HEK293T (cell line): ENCODE data around the gene C6.

Experiments
- ARNT ChIP-seq: fragments of 450-650 bp; IDR thresholded peaks from 2 replicates; pipeline ENCODE4 v1.6.1; 2017; ENCODE audit warnings: mild to moderate bottlenecking
- BHLHE40 ChIP-seq: fragments of 450-650 bp; IDR thresholded peaks from 2 replicates; pipeline ENCODE4 v1.6.1; 2016; ENCODE audit warnings: mild to moderate bottlenecking, moderate library complexity, borderline replicate concordance
- ELF4 ChIP-seq: fragments of 450-650 bp; IDR thresholded peaks from 2 replicates; pipeline ENCODE4 v1.6.1; 2017; ENCODE audit warnings: antibody characterized with exemption
- FOXK2 ChIP-seq: fragments of 450-650 bp; IDR thresholded peaks from 2 replicates; pipeline ENCODE4 v1.6.1; 2016; ENCODE audit warnings: mild to moderate bottlenecking
- FOXM1 ChIP-seq: fragments of 450-650 bp; IDR thresholded peaks from 2 replicates; pipeline ENCODE4 v1.6.1; 2017; ENCODE audit warnings: mild to moderate bottlenecking, borderline replicate concordance
- NFRKB ChIP-seq: fragments of 450-650 bp; IDR thresholded peaks from 2 replicates; pipeline ENCODE4 v1.6.1; 2016; ENCODE audit warnings: mild to moderate bottlenecking, moderate library complexity
- PKNOX1 ChIP-seq: fragments of 450-650 bp; IDR thresholded peaks from 2 replicates; pipeline ENCODE4 v1.6.1; 2016
- SP1 ChIP-seq: fragments of 450-650 bp; IDR thresholded peaks from 2 replicates; pipeline ENCODE4 v1.6.1; 2017
- SUZ12 ChIP-seq: fragments of 450-650 bp; IDR thresholded peaks from 2 replicates; pipeline ENCODE4 v1.6.1; 2016; ENCODE audit warnings: mild to moderate bottlenecking
- TARDBP ChIP-seq: fragments of 450-650 bp; IDR thresholded peaks from 2 replicates; pipeline ENCODE4 v1.6.1; 2016
- ZNF384 ChIP-seq: fragments of 450-650 bp; IDR thresholded peaks from 2 replicates; pipeline ENCODE4 v1.6.1; 2016

- TF ChIP-seq TARDBP (no peak), FOXK2 (no peak), ZNF384 (no peak), FOXM1 (no peak), ARNT (no peak), NFRKB (no peak), BHLHE40 (no peak), SUZ12 (no peak), PKNOX1 (no peak), SP1 (no peak), ELF4 (no peak)
Measured at GRCh38 chr5:41240985-41241384, 27.7 kb upstream of the C6 start.
